OCI-LY7 (cell line): ENCODE data around the gene AKAP10.

Source experiments
- EZH2phosphoT487 ChIP-seq: fragments of 200-600 bp; sonication (generic); IDR thresholded peaks from 2 replicates; pipeline ENCODE4 v1.6.1; 2018; ENCODE audit warnings: low read depth, borderline replicate concordance, mild to moderate bottlenecking, mixed run types, antibody characterized with exemption, low read length, moderate library complexity, mixed read lengths
- TF ChIP-seq, protein P1 (sequence below): fragments of 200-600 bp; sonication (generic); conservative IDR thresholded peaks from 2 replicates; pipeline ENCODE4 v1.5.1; 2014; ENCODE audit warnings: mild to moderate bottlenecking, antibody characterized with exemption, low read length, moderate library complexity, mixed read lengths

DNA sequence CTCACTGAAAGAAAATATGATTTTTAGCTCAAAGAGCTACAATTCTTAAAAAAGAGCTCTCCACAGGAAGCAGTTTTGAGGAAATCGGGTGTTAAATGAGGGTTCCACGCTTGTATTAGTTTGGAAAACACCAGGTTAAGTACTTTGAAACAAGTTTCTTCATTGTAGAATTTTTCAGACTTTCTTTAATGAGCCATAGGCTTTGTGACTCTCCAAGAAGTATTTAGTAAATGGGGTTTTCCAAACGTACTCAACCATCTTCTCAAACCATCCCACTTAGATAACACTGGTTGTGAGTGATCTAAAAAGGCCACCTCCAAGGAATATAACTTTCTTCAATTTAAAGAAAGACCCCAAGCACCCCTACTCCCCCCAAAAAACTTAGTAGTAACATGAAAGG is 112.6 kb downstream of the AKAP10 start:
- TF ChIP-seq, protein P1, sequence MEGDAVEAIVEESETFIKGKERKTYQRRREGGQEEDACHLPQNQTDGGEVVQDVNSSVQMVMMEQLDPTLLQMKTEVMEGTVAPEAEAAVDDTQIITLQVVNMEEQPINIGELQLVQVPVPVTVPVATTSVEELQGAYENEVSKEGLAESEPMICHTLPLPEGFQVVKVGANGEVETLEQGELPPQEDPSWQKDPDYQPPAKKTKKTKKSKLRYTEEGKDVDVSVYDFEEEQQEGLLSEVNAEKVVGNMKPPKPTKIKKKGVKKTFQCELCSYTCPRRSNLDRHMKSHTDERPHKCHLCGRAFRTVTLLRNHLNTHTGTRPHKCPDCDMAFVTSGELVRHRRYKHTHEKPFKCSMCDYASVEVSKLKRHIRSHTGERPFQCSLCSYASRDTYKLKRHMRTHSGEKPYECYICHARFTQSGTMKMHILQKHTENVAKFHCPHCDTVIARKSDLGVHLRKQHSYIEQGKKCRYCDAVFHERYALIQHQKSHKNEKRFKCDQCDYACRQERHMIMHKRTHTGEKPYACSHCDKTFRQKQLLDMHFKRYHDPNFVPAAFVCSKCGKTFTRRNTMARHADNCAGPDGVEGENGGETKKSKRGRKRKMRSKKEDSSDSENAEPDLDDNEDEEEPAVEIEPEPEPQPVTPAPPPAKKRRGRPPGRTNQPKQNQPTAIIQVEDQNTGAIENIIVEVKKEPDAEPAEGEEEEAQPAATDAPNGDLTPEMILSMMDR: no peak
- TF ChIP-seq EZH2phosphoT487: no peak
